Calu3 (cell line): ENCODE data around the gene ELF5. TPM values are rescaled to one million over a fixed set of nuclear protein-coding genes. Genes with fewer than 3 reads are reported as not detected.

ENCODE experiments used
- BruUV-seq: library from RNA; stranded (reverse); fragments of 400-500 nt; replicated peaks from 2 replicates; lab custom pipeline; 2021; lab: Mats Ljungman, UMichigan
- CTCF ChIA-PET: fragments of 300-600 bp; sonication (Branson Sonifier 250); formaldehyde crosslinking; loops from one replicate; lab custom pipeline; 2022; ENCODE audit warnings: antibody characterized with exemption; lab: Charles Lee
- DNase-seq: peaks from one replicate; pipeline ENCODE4 v3.0.0; 2022
- H3K27ac Mint-ChIP-seq: one replicate; pipeline ENCODE4 v1.8.0; 2022; ENCODE audit warnings: mixed read lengths; ENCODE audit not compliant: unreplicated experiment
- H3K27me3 Mint-ChIP-seq: one replicate; pipeline ENCODE4 v1.8.0; 2022; ENCODE audit warnings: mixed read lengths; ENCODE audit not compliant: unreplicated experiment
- H3K36me3 Mint-ChIP-seq: one replicate; pipeline ENCODE4 v1.8.0; 2022; ENCODE audit warnings: mild to moderate bottlenecking, moderate library complexity, mixed read lengths; ENCODE audit not compliant: insufficient read depth, unreplicated experiment
- H3K4me1 Mint-ChIP-seq: one replicate; pipeline ENCODE4 v1.8.0; 2022; ENCODE audit warnings: mild to moderate bottlenecking, low read depth, mixed read lengths; ENCODE audit not compliant: unreplicated experiment
- H3K4me3 Mint-ChIP-seq: one replicate; pipeline ENCODE4 v1.8.0; 2022; ENCODE audit warnings: mild to moderate bottlenecking, low read depth, moderate library complexity, mixed read lengths; ENCODE audit not compliant: unreplicated experiment
- H3K9me3 Mint-ChIP-seq: one replicate; pipeline ENCODE4 v1.8.0; 2022; ENCODE audit warnings: low read depth, mixed read lengths; ENCODE audit not compliant: unreplicated experiment
- CTCF ChIP-seq: fragments of 200-600 bp; IDR thresholded peaks from one replicate; pipeline ENCODE4 v1.8.0; 2022; ENCODE audit warnings: antibody characterized with exemption; ENCODE audit not compliant: unreplicated experiment
- intact Hi-C: fragments of 100-400 bp; cut with micrococcal nuclease; formaldehyde crosslinking; loops from one replicate; pipeline ENCODE4 v1.10.0; 2022; ENCODE audit not compliant: unreplicated experiment
- total RNA-seq: library from RNA; stranded (reverse); gene quantifications from 2 replicates; pipeline ENCODE4 v1.2.3, GENCODE V29; 2022

The ELF5 gene
- total RNA-seq, 1 experiment from 2014 or later: not detected

DNA sequence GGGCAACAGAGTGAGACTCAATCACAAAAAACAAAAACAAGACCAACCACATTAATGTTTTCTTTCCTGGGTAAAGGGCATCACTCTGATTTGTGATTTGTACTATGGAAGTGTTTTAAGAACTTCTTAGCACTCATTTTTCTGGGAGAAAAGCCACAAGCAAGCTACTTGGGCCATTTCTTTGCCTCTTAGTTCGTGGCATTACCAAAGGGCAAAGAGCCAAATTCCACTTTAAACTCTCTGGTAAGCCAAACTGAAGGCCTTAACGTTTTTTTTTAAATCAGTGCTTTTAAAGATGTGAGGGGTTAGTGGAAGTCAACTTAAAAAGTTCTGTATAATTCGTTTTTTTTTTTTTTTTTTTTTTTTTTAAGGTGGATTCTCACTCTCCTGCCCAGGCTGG lies 37.9 kb downstream of the ELF5 start:
- intact Hi-C loops: no loop called here
- H3K36me3 Mint-ChIP-seq: peaks cover 25% of the 10 kb centered on the region
- peaks cover 4% of the 10 kb centered on the region for H3K4me1 Mint-ChIP-seq
- no peaks in the 10 kb centered on the region for H3K9me3 Mint-ChIP-seq
- no peak for TF ChIP-seq CTCF
- H3K27me3 Mint-ChIP-seq: no peaks in the 10 kb centered on the region
- CTCF ChIA-PET: no interaction called here
- no peak overlapping the region for H3K27ac Mint-ChIP-seq
- no peak for DNase-seq
- no peak overlapping the region for H3K4me3 Mint-ChIP-seq
- BruUV-seq: no TSS peak

DNA sequence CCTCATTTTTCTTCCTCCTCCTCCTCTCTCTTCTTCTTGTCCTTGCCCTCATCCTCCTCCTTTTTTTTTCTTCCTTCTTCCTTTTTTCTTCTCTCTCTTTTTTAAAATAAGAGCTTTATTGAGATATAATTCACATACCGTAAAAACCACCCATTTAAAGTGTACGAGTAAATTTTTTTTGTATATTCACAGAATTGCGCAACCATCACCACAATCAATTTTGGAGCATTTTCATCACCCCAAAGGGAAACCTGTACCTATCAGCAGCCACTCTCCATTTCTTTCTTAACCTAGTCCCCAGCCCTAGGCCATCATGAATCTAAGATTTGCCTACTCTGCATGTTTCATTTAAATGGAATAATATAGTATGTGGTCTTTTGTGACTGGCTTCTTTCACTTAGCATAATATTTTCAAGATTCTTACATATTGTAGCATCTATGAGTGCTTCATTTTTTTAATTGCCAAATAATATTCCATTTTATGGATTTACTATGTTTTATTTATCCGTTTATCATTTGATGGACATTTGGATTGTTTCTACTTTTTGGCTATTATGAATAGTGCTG lies 39.9 kb downstream of the ELF5 start:
- intact Hi-C loops: no loop called here
- H3K4me1 Mint-ChIP-seq: no peaks in the 10 kb centered on the region
- H3K4me3 Mint-ChIP-seq: no peak overlapping the region
- no peaks in the 10 kb centered on the region for H3K9me3 Mint-ChIP-seq
- peaks cover 25% of the 10 kb centered on the region for H3K36me3 Mint-ChIP-seq
- no peak for DNase-seq
- TF ChIP-seq CTCF: no peak
- CTCF ChIA-PET: no interaction called here
- no peaks in the 10 kb centered on the region for H3K27me3 Mint-ChIP-seq
- BruUV-seq: no TSS peak
- H3K27ac Mint-ChIP-seq: no peak overlapping the region

- H3K36me3 Mint-ChIP-seq: peaks cover 26% of the 10 kb centered on the region
- H3K4me1 Mint-ChIP-seq: peaks cover 10% of the 10 kb centered on the region
- DNase-seq: peak; percentile 62
- no TSS peak for BruUV-seq
- H3K27me3 Mint-ChIP-seq: no peaks in the 10 kb centered on the region
- CTCF ChIA-PET: interaction anchor here (0.7 to 2.1 kb wide), 6 partner anchors 99 to 294 kb away, joined by 3 to 34 read pairs (median 3); no protein-coding TSS in a partner anchor
- H3K27ac Mint-ChIP-seq: no peak overlapping the region
- peaks cover 4% of the 10 kb centered on the region for H3K9me3 Mint-ChIP-seq
- intact Hi-C loops: loop anchor here (1.0 kb wide), 1 partner anchor 102 kb away; no protein-coding TSS in a partner anchor
- H3K4me3 Mint-ChIP-seq: no peak overlapping the region
- peak; percentile 76 for TF ChIP-seq CTCF
Measured at GRCh38 chr11:34468209-34468841, 45.3 kb downstream of the ELF5 start.

DNA sequence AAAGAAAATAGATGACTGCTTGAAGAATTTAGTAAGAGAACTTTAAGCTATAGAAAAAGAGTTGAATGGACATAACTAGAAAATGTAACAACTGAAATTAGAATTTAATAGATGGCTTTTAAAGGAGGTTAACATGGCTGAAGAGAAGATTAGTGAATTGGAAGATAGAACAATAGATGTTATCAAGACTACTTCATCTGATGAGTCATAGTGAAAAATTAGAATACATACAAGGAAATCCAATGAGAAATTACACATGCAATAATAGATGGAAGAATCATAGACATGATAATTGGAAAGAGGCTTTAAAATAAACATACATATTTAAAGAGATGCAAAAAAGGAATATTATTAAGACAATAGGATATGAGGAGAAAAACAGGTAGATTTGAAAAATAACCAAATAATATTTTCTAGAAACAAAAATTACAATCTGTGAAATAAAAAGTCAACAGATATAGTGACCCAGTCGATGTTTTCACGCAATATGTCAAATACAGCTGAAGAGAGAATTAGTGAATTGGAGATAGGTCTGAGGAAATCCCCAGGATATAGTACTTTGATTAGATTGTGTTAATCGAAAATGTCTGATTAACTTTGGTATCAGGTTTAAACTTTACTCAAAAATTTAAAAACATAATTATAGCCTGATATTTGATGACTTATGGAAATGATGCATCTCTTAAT lies 46.6 kb downstream of the ELF5 start:
- Mint-ChIP-seq H3K9me3 (peaks cover 4% of the 10 kb centered on the region), H3K4me1 (peaks cover 18% of the 10 kb centered on the region), H3K36me3 (peaks cover 13% of the 10 kb centered on the region), H3K4me3 (no peak overlapping the region), H3K27me3 (no peaks in the 10 kb centered on the region), H3K27ac (peak overlapping the region; percentile 32)
- DNase-seq: no peak
- intact Hi-C loops: no loop called here
- CTCF ChIA-PET: no interaction called here
- BruUV-seq: no TSS peak
- no peak for TF ChIP-seq CTCF
